HG02840 (cell line): ENCODE results near the gene ZNRF3.

ENCODE experiments used
- ATAC-seq: cut with Tn5 transposase; IDR thresholded peaks from one replicate; pipeline ENCODE4 v1.9.1; 2021; ENCODE audit warnings: mild to moderate bottlenecking, moderate library complexity, moderate number of reproducible peaks; ENCODE audit not compliant: unreplicated experiment, low FRiP score

The ZNRF3 gene

DNA sequence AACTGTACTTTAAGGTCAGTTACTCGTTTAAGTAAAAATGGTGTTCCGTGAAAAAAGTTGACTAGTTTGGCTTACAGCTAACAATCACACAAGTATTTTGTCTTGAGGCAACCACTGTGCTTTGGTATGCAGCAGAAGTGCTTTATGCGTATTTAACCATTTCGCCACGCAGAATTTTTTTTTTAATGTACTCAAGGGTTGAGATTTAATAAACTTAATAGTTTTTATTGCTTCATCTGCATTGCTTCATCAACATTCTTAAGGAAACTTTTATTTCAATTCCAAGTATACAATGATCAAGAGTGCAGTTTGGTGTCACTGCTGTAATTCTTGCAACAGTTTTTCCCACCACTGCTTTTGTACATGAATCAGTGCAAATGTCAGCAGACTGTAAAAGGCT, 66.4 kb downstream of the ZNRF3 start:
- no peak for ATAC-seq

DNA sequence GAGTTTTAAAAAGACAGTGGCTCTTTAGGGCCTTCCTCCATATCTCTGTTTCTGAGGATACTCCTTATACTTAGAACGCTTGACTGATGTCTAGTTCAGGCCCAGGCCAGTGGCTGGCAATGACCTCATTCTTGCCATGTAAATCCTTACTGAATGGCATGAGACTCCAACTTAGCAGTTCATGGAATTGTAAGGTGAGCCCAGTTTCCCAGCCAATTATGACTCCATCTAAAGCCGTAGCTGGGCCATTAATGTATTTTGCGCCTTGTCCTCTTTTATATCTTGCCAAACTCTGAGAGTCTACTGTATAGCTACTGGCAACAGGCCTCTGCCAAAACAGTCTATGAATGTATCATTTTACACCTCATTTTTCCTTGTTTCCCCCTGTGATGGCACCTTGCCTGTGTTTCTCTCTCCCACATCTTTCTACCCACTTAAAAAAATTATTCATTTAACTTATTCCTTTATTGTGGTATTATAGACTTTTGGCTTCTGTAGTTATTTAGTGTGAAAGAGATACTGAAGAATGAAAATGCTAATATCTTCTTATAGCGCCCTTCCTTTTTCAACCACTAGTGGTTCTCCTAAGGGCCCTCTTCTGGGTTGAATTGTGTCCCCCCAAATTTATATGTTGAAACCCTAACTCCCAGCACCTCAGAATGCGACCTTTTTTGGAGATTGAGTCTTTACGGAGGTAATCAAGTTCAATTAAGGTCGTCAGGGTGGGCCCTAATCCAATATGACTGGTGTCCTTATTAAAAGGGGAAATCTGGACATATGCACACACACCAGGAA, 67.4 kb downstream of the ZNRF3 start:
- ATAC-seq = no peak

DNA sequence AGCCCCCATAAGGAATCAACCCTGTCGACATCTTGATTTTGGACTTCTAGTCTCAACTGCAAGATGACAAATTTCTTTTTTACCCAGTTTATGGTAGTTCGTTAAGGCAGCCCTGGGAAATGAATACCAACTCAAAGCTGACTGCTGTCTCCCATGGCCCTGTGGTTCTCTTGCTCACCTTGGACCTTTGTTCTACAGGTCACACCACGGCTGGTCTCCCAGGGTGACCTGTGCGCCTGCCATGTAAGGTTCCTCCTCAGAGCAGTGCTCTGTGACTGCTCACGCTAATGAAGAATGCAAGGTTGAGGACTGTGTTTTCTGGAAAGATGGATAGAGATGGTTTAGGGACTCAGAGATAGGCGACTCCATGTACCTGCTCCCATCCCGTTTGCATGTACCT, 68.2 kb downstream of the ZNRF3 start:
- ATAC-seq = no peak

DNA sequence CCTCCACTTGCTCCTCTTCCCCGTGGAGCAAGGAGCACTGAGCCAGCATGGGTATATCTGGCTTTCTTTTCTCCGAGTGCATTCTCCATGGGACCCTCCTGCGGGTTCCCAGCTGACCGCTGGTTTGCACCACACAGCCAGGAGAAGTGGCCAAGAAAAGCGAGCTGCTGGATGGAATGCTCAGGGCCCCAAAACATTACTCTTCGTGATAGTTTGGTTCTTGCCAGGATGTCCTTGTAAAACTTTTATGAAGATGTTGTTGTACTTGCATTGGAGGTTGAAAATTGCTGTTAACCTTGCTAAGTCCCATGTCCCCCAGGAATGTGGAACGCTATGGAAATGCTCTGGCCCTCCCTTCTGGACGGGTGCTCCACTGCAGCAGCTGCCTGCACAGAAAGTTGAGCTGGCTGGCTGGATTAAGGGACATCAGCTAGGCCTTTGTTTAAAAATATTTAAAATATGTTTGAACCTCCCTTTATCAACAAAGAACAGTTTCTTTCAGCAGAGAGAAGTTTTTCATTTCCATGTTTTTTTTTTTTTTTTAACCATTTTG, 68.7 kb downstream of the ZNRF3 start:
- ATAC-seq = no peak

DNA sequence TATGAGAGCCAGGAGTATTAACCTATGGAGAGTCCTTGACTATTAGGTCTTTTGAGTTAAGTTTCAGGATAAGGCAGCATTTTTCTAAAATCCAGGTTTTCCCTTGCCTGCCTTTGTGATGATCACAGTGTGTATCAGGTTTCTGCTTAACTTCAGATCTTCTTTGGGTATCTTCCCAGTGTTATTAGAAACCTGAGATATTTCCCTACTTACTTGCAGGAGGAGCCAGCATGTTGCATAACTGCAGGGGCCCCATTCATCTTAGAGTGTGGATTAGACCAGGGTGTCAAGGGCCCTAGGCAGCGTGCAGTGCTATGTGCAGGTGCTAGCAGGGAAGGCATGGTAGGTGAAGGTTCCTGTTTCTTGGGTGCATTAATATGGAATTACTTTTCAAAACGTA, 69.5 kb downstream of the ZNRF3 start:
- no peak for ATAC-seq

DNA sequence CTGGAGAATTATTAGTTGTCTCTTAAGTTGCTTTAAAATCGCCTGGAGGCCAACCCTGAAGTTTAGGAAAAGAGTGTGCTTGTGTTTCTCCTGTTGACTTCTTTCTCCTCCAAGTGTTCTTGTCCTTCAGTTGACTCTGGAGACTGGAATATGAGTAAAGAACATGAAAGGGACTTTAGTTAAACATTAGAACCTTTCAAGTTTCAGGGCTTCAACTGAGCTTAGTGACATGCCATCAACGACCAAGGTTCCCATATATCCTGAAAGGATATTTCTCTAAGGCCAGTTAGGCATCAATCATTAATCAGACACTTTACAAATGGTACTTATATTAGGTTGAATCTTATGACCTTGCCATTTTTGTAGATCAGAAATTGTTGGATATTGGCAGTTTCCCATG, 70.0 kb downstream of the ZNRF3 start:
- no peak for ATAC-seq

DNA sequence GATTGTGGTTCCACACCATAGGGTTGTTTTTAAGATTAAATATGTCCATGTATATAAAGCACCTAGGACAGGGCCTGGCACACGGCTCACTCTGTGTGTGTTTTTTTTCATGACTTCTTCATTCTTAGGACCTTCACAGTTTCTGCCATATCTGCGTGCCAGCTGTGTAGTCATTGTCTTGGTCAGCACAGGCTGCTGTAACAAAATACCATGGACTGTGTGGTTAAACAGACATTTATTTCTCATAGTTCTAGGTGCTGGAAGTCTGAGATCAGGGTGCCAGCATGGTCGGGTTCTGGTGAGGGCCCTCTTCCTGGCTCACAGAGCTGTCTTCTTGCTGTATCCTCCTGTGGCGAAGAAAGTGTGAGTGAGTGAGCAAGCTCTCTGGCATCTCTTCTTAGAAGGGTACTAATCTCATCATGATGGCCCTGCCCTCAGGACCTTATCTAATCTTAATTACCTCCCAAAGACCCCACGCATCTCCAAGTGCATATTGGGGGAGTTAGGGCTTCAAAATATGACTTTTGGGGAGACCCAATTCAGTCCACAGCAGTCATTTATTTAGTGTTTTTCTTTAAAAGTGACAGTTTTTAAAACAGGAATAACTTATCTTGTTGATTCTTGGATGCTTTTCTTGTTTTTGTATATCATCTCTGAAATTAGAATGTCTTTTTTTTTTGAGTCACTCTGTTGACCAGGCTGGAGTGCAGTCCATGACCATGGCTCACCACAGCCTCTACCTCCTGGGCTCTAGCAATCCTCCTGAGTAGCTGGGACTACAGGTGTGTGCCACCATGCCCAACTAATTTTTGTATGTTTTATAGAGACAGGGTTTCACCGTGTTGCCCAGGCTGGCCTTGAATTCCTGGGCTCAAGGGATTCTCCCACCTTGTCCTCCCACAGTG, 70.9 kb downstream of the ZNRF3 start:
- ATAC-seq = no peak

DNA sequence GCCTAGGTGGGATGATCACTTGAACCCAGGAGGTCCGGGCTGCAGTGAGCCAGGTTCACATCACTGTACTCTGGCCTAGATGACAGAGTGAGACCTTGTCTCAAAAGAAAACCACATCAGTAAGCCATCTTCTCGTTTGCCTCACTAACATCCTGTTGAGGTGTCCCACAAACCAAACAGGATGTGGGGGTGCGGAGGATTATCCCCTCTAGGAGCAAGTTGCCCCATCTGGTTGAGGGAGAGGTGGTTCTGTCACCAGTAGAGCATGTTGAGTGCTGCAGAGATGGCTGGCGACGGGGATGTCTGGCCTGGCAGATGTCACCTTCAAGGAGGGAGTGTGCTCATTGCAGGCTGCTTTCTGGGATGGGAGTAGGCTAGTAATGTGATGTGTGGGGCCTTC, 72.4 kb downstream of the ZNRF3 start:
- ATAC-seq = no peak

DNA sequence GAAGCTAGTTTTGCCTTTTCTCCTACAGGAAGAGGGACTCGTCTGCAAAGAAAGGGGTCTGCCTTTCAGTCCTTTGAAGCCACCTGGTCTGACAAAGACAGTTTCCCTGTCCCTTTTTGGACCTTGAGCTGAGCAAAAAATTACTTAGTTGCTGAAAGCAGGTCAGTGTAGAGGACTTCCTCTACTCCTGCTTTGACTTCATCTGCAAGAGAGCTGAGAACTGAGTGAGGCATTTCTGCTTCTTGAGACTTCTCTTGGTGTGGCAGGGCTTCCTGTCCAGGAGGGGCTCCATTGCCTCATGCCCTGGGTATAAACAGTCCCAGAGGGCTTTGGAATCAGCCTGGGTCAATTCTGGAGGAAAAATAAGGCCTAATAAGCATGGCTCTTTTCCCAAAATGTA, 73.1 kb downstream of the ZNRF3 start:
- ATAC-seq = no peak

DNA sequence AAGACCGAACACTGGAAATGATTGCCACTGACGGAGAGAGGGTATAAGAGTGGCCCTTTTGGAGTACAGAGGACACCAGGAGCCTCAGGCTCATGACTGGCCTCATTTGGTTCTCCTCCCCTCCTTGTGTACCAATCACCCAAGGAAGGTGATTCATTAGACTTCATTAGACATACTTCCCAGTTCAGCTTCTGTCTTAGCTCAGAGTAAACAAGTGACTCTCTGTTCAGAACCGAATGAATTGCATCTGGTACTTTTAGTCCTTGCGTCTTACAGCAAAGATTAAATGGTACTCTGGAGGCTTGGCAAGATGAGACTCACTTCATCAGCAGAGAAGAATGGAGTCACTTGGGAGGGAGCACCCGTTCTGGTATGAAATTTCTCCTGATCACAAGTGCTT, 75.2 kb downstream of the ZNRF3 start:
- no peak for ATAC-seq

DNA sequence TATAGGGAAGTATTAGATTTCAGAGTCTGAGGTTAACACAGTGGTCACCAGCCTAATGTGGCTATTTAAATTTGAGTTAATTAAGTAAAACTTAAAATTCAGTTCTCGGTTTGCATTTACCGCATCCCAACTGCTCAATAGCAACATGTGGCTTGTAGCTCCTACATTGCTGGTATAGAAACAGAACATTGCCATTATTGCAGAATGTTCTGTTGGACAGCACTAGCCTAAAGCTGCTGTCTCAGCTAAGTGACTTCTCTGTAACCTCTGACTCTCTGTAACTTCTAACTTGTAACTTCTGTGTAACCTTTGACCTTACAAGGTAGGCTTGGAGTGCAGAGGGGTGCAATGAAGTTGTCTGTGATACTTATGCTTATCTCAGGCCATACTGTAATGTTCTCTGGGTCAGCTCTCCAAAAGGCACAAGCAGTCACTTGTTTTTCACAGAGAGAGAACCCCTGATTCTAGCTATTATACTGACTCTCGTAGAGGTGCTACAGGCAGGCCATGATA, 78.7 kb downstream of the ZNRF3 start:
- ATAC-seq = no peak

DNA sequence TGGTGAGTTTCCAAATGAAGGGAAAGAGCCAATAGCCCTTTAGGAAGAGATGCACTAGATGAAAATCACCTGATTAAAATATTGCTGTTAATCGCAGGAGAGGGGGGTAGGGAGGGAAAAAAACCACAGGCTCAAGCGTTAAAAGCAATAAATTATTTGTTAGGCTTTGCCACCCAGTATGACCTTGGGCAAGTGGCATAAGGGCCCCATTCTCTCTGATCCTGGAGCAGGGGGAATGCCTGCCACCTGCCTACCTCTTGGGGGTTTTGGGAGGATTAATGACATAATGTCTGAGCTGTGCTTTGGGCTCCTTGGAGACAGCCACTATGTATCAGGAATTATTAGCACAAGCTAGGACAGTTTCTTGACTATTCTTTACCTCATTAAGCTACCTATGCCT, 80.0 kb downstream of the ZNRF3 start:
- no peak for ATAC-seq

DNA sequence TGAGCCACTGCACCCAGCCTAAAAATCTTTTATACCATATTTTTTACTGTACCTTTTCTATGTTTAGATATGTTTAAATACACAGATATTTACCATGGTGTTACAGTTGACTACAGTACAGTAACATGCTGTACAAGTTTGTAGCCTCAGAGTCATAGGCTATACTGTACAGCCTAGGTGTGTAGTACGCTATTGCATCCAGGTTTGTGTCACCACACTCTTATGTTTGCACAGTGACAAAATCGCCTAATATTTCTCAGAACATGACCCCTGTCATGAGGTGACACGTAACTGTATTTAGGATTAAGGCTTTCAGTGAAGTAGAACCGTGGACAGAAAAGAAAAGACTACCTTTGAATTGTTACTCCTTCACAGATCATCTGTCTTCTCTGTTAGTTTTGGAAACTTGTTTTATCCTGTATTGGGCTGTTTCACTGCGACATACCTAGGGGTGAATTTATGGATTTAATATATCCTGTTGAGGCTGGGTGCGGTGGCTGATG, 83.8 kb downstream of the ZNRF3 start:
- ATAC-seq = no peak

DNA sequence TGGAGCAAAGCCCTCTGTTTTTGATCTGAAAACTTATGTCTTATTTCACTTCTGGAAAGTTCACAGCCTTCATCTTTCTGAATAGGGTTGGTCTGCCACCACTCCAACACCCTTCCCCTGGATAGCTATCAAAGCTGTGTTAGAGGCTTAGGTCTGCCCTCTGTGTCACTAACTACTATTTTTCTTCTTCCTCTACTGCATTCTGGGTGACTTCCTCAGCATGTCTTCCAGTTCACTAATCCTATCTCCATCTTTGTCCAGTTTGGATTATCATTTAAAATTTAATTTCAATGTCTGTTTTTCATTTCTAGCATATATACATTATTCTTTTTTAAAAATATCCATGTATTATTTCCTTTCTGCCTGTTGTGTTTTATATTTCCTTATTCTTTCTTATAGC, 84.6 kb downstream of the ZNRF3 start:
- ATAC-seq = no peak

DNA sequence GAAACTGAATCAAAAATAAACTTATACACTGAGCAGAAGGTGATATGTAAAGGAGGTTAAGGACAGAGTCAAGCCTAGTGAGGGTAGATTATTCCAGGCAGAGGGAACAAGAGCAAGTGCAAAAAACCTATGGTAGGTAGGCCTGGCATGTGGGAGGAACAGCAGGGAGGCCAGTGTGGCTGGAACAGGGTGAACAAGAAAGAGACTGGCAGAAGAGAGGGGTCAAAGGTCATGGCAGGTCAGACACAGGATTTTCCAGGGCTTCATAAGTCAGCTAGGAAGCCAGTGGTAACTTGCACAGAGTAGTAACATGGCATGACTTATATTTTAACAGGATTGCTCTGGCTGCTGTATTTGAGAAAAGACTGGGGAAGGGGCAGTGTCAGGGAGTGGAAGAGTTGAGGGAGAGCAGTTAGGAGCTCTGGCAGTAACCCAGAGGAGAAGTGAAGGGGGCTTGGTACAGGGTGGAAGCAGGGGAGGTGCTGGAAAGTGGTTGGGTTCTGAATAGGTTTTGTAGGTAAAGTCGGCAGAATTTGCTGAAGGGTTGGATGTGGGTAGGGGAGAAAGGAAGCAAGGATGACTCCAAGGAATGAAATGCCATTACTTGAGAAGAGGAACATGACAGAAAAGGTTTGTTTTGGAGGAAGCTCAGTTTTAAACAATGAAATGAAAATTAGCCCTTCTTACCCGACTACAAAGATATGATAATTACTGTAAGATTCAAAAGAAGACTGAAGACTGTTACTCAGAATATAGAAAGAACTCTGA, 86.2 kb downstream of the ZNRF3 start:
- no peak for ATAC-seq

DNA sequence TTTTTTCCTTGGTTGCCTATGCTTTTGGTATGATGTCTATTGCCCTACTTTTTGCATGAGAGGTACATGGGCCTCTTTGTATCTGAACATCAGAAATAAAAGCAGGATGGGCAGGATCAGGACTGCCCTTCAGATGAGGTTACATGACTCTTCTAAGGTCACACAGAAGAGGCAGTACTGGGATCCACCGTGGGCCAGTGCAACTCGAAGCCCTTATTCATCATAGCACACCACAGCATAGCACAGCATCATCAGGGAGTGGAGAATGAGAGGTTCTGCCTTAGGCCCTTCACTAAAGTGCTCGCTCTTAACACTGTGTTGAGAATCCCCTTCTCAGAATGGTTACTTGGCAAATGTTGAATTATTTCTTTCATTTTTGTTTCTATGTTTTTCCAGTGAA, 90.0 kb downstream of the ZNRF3 start:
- ATAC-seq = no peak

DNA sequence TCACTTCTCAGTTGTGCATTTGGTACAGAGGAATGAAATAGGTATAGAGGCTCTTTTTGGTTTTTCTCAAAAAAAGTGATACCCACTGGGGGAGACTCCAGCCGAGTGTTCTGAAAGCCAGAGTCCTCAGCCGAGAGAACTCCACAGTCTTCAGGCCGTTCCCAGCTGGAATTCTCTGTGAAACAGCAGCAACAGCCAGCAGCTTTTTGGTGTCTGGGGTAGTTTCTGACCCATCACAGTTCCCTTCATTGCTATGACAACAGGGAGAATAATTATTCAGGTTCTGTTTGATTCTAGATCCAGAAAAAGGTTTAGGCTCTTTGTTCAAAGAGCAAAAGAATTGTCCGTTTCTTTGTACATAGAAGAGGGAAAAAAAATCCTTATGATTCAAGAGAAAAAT, 93.7 kb downstream of the ZNRF3 start:
- no peak for ATAC-seq

DNA sequence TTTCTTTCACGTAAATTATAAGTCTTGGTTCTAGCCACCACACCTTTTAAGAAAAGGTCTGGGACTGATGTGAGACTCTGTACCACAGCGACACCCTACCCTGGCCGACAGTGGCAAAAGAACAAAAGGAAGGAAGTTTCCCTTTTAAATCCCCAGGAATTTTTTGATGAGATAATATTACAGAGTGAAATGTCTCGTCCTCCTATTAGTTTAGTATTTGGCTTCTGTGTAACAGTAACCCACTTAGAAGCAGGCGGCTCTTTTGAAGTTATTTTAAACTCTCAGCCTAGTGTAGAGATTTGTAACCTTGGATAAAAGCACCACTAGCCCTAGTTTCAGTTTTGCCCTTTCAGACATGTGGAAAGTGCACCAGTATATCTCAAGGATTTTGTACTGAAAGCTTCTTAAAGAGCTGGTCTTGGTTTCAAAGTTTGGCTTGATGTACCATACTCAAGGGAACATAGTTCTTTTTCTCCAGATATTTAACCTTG, 94.2 kb downstream of the ZNRF3 start:
- ATAC-seq = no peak

DNA sequence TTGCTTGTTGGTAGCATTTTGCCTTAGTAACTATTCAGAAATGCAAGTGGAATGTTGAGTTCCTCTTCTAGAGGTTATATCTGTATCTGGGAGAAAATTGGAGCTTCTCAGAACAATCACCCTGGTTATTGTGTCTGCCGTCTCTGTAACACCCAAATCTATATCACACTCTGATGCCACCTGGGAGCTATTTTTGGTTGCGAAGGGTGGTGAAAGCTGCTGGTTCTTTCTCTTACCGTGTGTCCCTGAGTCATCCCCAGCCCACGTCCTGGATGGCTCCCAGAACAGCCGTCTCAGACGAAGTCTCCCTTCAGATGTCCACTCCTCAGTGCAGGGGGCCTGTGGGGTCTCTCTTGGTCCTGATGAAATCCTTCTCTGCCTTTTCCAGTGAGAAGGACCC, 94.8 kb downstream of the ZNRF3 start:
- ATAC-seq = no peak
